Pancreas (tissue), 10 donors: Measurements from ENCODE around the gene SULT4A1. TPM values are rescaled to one million over a fixed set of nuclear protein-coding genes. Genes with fewer than 3 reads are reported as not detected.
A peak's percentile ranks its signal among the peaks of the same experiment; 100 is the strongest.

Experiments
- ATAC-seq, 4 donors: fragments of 200-7000 bp; cut with Tn5 transposase; one replicate each; pipeline versions ENCODE4 v1.8.0 to v1.9.1; 2020; ENCODE audit warnings: mild to moderate bottlenecking in 4 of 4, moderate library complexity in 4 of 4
- DNase-seq, 6 donors: peaks; one replicate each; pipeline ENCODE4 v3.0.0-alpha.2; 2020
- FAIRE-seq: peaks from 2 replicates; lab custom pipeline; 2012; peaks lifted over from hg19 to GRCh38; lab: Jason Lieb, UNC
- H3K27ac ChIP-seq, 4 donors: fragments of 200-600 bp; sonication (generic); 1 replicate in 3 of 4; 2 replicates in 1 of 4; pipeline versions ENCODE4 v1.5.0 to v1.8.0; 2020
- H3K27me3 ChIP-seq, 4 donors: fragments of 200-600 bp; one replicate each; pipeline ENCODE4 v1.8.0; 2021
- H3K36me3 ChIP-seq, 3 donors: fragments of 200-600 bp; sonication (generic) in 1 of 3; one replicate each; pipeline versions ENCODE4 v1.5.0 to v1.8.0; 2020 to 2021
- H3K4me1 ChIP-seq, 3 donors: fragments of 200-600 bp; one replicate each; pipeline ENCODE4 v1.8.0; 2021
- H3K4me3 ChIP-seq, 4 donors: fragments of 200-600 bp; sonication (generic) in 2 of 4; one replicate each; pipeline versions ENCODE4 v1.5.0 to v1.8.0; 2020 to 2021
- H3K9me3 ChIP-seq, 4 donors: fragments of 200-600 bp; one replicate each; pipeline ENCODE4 v1.8.0; 2021
- WGBS, 2 donors: extraction: QIAGEN DNeasy Blood & Tissue Kit; methylation state at CpG; one replicate each; pipeline ENCODE4 v1.1.7; 2013; 5-methylcytosine and 5-hydroxymethylcytosine counted together
- intact Hi-C, 3 donors: fragments of 100-400 bp; cut with DNase I; formaldehyde crosslinking; loops; one replicate each; pipeline versions ENCODE4 v1.11.1 to v1.14.2; 2022
- polyA plus RNA-seq, 2 donors: library from polyadenylated mRNA; stranded (reverse); fragments of 200-250 nt; gene quantifications; one replicate each; pipeline ENCODE4 v1.2.3, GENCODE V29; 2013
- total RNA-seq, 6 donors: library from RNA; stranded (reverse); fragmentation: NEBNext Ultra II Directional in 4 of 6; extraction: Animal tissue kit (Norgen Biotek cat#: 25700) in 4 of 6; gene quantifications; one replicate each; pipeline versions ENCODE4 v1.2.1 to v1.2.4, GENCODE V29; 2021 to 2023
- TF ChIP-seq, protein P1 (sequence below), 4 donors: fragments of 200-600 bp; sonication (generic) in 3 of 4; IDR thresholded peaks; one replicate each; pipeline versions ENCODE4 v1.5.0 to v1.8.0; 2021; ENCODE audit warnings: antibody characterized with exemption in 4 of 4
- donor health status: healthy with polysubstance abuse.
- donor health status: DM: no; HTN: no; CAD: no; lungs with moderate emphysema.
- donor health status: DM: no; HTN: no; CAD: no.
- donor health status: control.
- donor health status: control.
- donor health status: Bipolar disorder and iron deficiency.
- donor health status: DM: yes; HTN: yes; CAD: no.
- donor health status: DM: no; HTN: no; CAD: no.
- donor health status: DM: no; HTN: no; CAD: no.
- donor health status: DM: yes; HTN: yes; CAD: no.

Gene SULT4A1
- total and polyA plus RNA-seq, 8 donors = 0.09 to 5.4 (median 0.37) TPM; not detected in 1

DNA sequence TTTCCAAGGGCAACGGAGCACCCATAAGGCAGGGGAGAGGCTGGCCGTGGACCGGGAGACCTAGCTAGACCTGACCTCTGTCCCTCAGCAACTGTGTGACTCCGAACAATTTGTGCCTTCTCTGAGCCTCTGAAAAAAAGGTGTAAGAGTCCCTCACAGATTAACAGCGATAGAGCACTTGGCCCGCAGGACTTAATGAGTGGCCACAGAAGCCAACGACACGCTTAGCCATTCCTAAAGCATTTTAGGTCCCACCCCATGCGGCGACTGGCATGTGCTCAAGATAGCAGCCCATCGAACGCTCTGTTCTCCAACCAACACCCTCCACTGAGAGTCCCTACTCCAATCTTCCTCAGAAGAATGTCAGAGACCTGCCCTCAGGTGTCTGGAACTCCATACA is 1.5 kb downstream of the SULT4A1 start:
- H3K4me1 ChIP-seq = no peaks in the 10 kb centered on the region
- TF ChIP-seq, protein P1, sequence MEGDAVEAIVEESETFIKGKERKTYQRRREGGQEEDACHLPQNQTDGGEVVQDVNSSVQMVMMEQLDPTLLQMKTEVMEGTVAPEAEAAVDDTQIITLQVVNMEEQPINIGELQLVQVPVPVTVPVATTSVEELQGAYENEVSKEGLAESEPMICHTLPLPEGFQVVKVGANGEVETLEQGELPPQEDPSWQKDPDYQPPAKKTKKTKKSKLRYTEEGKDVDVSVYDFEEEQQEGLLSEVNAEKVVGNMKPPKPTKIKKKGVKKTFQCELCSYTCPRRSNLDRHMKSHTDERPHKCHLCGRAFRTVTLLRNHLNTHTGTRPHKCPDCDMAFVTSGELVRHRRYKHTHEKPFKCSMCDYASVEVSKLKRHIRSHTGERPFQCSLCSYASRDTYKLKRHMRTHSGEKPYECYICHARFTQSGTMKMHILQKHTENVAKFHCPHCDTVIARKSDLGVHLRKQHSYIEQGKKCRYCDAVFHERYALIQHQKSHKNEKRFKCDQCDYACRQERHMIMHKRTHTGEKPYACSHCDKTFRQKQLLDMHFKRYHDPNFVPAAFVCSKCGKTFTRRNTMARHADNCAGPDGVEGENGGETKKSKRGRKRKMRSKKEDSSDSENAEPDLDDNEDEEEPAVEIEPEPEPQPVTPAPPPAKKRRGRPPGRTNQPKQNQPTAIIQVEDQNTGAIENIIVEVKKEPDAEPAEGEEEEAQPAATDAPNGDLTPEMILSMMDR (IDR thresholded peaks at IDR 0.05) = no peak
- H3K36me3 ChIP-seq = no peaks in the 10 kb centered on the region
- 69 to 70% methylated on average over 12 of the region's 12 CpGs for WGBS, 2 donors
- DNase-seq = peak in 1 of 6 donors; percentile 16
- FAIRE-seq = no peak
- H3K27ac ChIP-seq = no peak overlapping the region
- intact Hi-C loops = no loop called here
- no peaks in the 10 kb centered on the region for H3K9me3 ChIP-seq
- H3K27me3 ChIP-seq = peaks cover 0 to 12% (median 0%) of the 10 kb centered on the region in 4 donors
- no peak overlapping the region for H3K4me3 ChIP-seq
- no peak for ATAC-seq

DNA sequence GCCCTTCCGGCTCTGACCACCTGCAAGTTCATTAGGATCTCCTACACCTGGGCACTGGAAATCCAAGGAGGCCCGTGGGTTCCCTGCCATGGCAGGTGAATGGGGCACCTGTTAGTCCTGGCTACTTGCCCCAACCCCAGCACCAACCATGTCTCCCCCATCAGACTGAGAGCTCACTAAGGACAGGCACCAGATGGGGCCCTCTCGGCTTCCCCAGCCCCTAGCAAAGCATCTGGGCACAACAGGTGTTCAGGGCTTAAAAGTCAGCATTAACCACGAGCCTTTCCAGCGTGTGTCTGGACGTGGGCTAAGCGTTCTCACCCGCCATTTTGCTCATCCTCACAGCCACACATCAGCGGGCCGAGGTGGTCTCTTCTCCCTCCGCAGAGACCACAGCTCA is 2.2 kb downstream of the SULT4A1 start:
- ATAC-seq (no peak), FAIRE-seq (no peak), DNase-seq (peak in 2 of 6 donors; percentile 6 to 25)
- WGBS, 2 donors = 66 to 75% methylated on average over 11 of the region's 11 CpGs
- TF ChIP-seq, protein P1 (IDR thresholded peaks at IDR 0.05) = no peak
- no peak overlapping the region for H3K27ac ChIP-seq
- H3K4me3 ChIP-seq = no peak overlapping the region
- no peaks in the 10 kb centered on the region for H3K9me3 ChIP-seq
- H3K4me1 ChIP-seq = no peaks in the 10 kb centered on the region
- intact Hi-C loops = no loop called here
- peaks cover 0 to 12% (median 0%) of the 10 kb centered on the region in 4 donors for H3K27me3 ChIP-seq
- no peaks in the 10 kb centered on the region for H3K36me3 ChIP-seq

DNA sequence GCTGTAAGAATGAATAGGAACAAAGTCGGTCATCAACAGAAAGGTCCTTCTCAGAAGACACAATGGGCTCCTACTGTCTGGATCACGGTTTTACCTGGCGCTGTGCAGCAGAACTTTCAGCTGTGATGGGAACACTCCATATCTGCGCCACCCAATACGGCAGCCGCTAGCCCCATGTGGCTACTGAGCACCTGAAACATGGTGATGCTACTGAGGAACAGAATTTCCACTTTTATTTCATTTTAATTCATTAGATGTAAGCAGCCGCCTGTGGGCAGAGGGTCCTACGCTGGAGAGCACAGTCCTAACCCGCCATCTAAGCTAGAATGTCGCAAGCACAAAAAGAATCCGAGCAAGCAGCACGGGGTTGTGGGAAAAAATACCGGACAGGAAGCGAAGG is 2.7 kb downstream of the SULT4A1 start:
- intact Hi-C loops = no loop called here
- Histone ChIP-seq H3K27ac (no peak overlapping the region), H3K4me3 (no peak overlapping the region), H3K4me1 (no peaks in the 10 kb centered on the region), H3K9me3 (no peaks in the 10 kb centered on the region), H3K27me3 (peaks cover 0 to 12% (median 0%) of the 10 kb centered on the region in 4 donors), H3K36me3 (no peaks in the 10 kb centered on the region)
- TF ChIP-seq, protein P1 (IDR thresholded peaks at IDR 0.05) = no peak
- DNase-seq (peak in 1 of 6 donors; percentile 21), ATAC-seq (no peak), FAIRE-seq (no peak)
- 68 to 76% methylated on average over 14 of the region's 14 CpGs for WGBS, 2 donors

DNA sequence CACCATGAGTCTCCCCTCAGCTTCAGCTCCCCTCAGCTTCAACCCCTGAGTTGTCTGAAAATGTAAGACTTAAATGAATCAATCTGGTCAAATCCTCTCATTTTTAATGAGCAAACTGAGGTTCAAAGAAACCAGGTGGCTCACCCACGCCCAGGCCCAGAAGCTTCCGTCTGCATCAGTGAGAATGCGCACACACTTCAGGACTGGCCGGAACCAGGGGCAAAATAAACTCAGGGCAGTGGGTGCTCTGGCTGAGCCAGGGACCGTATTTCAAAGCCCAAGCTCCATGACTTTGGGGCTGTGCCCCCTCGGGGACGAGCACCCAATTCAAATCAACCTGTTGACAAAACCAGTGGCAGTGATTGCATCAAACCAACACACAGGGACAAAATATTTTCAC is 3.1 kb downstream of the SULT4A1 start:
- peaks cover 0 to 12% (median 0%) of the 10 kb centered on the region in 4 donors for H3K27me3 ChIP-seq
- FAIRE-seq = no peak

More for the DNA sequence above, 3.1 kb downstream of the SULT4A1 start:
- intact Hi-C loops = no loop called here
- TF ChIP-seq, protein P1 (IDR thresholded peaks at IDR 0.05) = no peak
- ATAC-seq = no peak
- DNase-seq = peak in 1 of 6 donors; percentile 21
- no peak overlapping the region for H3K4me3 ChIP-seq
- H3K9me3 ChIP-seq = no peaks in the 10 kb centered on the region
- no peaks in the 10 kb centered on the region for H3K36me3 ChIP-seq
- H3K4me1 ChIP-seq = no peaks in the 10 kb centered on the region
- H3K27ac ChIP-seq = no peak overlapping the region
- WGBS, 2 donors = 63 to 67% methylated on average over 7 of the region's 7 CpGs
